ENCODE measurements around the gene CSMD2. TPM values are rescaled to one million over a fixed set of nuclear protein-coding genes. Genes with fewer than 3 reads are reported as not detected.

The CSMD2 gene
- total and polyA plus RNA-seq, 2 of the 4 experiments (the other 2 are of a cell fraction): under 0.01 to 0.36 TPM

DNA sequence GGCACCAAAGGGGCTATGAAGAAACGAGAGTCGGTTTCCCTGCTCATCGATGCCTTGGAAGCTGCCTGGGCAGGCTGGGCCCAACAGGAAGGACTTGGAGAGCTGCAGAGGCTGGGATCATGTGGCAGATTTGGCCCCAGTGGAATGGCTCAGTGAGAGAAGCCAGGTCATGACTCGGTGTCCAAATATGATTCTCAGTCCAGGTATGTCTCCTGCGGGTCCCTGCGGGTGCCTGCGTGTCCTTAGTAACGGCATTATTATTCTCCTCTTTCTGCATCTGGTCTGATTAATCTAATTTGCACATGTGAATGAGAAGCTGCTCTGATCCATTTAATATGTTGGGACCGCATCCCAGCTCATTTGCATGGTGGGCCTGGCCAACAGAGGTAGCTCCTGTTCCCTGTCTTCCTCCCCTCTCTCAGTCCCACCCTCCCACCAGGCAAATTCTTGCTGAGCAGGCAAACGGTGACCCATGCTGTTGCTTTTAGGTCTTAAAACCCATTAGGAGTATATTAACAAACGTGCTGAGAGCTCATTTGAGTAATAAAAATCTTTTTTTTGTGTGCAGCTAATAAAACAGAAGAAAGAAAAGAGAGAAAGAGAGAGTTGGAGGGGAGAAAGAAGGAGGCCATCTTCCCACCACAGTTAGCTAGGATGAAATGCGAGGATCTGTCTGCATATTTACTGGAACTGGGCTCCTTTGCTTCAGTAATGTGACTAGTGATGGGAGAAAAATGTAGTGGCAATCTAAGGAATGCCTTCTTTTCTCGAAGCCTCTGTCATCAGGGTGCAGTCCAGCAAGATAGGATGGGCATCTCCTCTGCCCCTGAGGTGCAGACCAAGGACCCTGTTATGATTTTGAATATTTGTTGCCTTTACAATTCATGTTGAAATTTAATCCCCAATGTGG, 167.6 kb downstream of the CSMD2 start:
- H4K8ac ChIP-seq (ENCODE audit: low read depth in 2 of 2, low read length in 2 of 2): no peak overlapping the region
- no peaks in the 10 kb centered on the region for H4K20me1 ChIP-seq (ENCODE audit: insufficient read depth, low read length)
- no peaks in the 10 kb centered on the region for H3K27me3 ChIP-seq (ENCODE audit: control insufficient read depth, insufficient read depth, low read length)
- intact Hi-C loops (cut with micrococcal nuclease) (no loop called here), dilution Hi-C loops (cut with HindIII; ENCODE audit: low sequenced_read_pairs, unreplicated experiment) (no loop called here), in situ Hi-C loops (cut with MboI; ENCODE audit: low sequenced_read_pairs) (no loop called here)
- ATAC-seq (ENCODE audit: low read depth) (no peak; the same call in 1 of the 2 replicates), DNase-seq (no peak)
- H2BK120ac ChIP-seq (ENCODE audit: low read depth, low read length): no peak overlapping the region
- no peak overlapping the region for H3K4me3 ChIP-seq (ENCODE audit: insufficient read depth, low read depth, low read length)
- no peak overlapping the region for H2AK9ac ChIP-seq (replicated peaks; ENCODE audit: low read depth, low read length, poor library complexity)
- peaks cover 15% of the 10 kb centered on the region; the same call in 1 of the 2 replicates for H3K9me3 ChIP-seq (ENCODE audit: control insufficient read depth, insufficient read depth, low read length)
- ChIA-PET POLR2A (ENCODE audit: unreplicated experiment) (no interaction called here), CTCF (no interaction called here)
- H3K9ac ChIP-seq (ENCODE audit: low read depth, low read length): no peak overlapping the region
- no peak overlapping the region for H2AFZ ChIP-seq (replicated peaks; ENCODE audit: low read length, poor library complexity)
- no peak overlapping the region for H2BK5ac ChIP-seq (ENCODE audit: low read depth, low read length, poor library complexity, severe bottlenecking)
- H3K36me3 ChIP-seq (ENCODE audit: control insufficient read depth, insufficient read depth, low read length): no peaks in the 10 kb centered on the region
- no peak overlapping the region for H4K5ac ChIP-seq (ENCODE audit: low read depth, low read length)
- no peaks in the 10 kb centered on the region for H3K9me1 ChIP-seq (ENCODE audit: insufficient read depth, low read length)
- H3K27ac ChIP-seq (ENCODE audit: insufficient read depth, low read length): no peak overlapping the region
- H3K4me1 ChIP-seq (ENCODE audit: control insufficient read depth, insufficient read depth, low read length): no peaks in the 10 kb centered on the region
- no peak overlapping the region for H2AK5ac ChIP-seq (ENCODE audit: low read depth, low read length)
- H4K91ac ChIP-seq (ENCODE audit: insufficient read depth, low read depth, low read length): no peak overlapping the region
- no peak overlapping the region for H3K4me2 ChIP-seq (ENCODE audit: low read depth, low read length)
- no peaks in the 10 kb centered on the region for H3K79me1 ChIP-seq (ENCODE audit: low read depth in 1 of 2, low read length in 2 of 2)
- TF ChIP-seq, protein P1, sequence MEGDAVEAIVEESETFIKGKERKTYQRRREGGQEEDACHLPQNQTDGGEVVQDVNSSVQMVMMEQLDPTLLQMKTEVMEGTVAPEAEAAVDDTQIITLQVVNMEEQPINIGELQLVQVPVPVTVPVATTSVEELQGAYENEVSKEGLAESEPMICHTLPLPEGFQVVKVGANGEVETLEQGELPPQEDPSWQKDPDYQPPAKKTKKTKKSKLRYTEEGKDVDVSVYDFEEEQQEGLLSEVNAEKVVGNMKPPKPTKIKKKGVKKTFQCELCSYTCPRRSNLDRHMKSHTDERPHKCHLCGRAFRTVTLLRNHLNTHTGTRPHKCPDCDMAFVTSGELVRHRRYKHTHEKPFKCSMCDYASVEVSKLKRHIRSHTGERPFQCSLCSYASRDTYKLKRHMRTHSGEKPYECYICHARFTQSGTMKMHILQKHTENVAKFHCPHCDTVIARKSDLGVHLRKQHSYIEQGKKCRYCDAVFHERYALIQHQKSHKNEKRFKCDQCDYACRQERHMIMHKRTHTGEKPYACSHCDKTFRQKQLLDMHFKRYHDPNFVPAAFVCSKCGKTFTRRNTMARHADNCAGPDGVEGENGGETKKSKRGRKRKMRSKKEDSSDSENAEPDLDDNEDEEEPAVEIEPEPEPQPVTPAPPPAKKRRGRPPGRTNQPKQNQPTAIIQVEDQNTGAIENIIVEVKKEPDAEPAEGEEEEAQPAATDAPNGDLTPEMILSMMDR (conservative IDR thresholded peaks at IDR 0.05; ENCODE audit: low read depth, low read length): no peak
- no peak for TF ChIP-seq NFE2L2 (IDR thresholded peaks at IDR 0.05; ENCODE audit: low read depth, low read length)
- TF ChIP-seq CEBPB (IDR thresholded peaks at IDR 0.05; ENCODE audit: low read depth, low read length): no peak
- TF ChIP-seq MAZ (IDR thresholded peaks at IDR 0.05; ENCODE audit: borderline replicate concordance, low read depth, low read length): no peak
- TF ChIP-seq CHD1 (IDR thresholded peaks at IDR 0.05; ENCODE audit: low read depth, low read length): no peak
- TF ChIP-seq RAD21 (IDR thresholded peaks at IDR 0.05; ENCODE audit: low read length): no peak
- TF ChIP-seq, protein P2, sequence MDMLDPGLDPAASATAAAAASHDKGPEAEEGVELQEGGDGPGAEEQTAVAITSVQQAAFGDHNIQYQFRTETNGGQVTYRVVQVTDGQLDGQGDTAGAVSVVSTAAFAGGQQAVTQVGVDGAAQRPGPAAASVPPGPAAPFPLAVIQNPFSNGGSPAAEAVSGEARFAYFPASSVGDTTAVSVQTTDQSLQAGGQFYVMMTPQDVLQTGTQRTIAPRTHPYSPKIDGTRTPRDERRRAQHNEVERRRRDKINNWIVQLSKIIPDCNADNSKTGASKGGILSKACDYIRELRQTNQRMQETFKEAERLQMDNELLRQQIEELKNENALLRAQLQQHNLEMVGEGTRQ (IDR thresholded peaks at IDR 0.05; ENCODE audit: low read depth, low read length): no peak
- TF ChIP-seq BHLHE40 (IDR thresholded peaks at IDR 0.05; ENCODE audit: low read depth, low read length): no peak
- TF ChIP-seq MAFK (IDR thresholded peaks at IDR 0.05; ENCODE audit: low read depth, low read length): no peak
- TF ChIP-seq RCOR1 (IDR thresholded peaks at IDR 0.05; ENCODE audit: insufficient replicate concordance, low read length): no peak
- TF ChIP-seq, protein P3, sequence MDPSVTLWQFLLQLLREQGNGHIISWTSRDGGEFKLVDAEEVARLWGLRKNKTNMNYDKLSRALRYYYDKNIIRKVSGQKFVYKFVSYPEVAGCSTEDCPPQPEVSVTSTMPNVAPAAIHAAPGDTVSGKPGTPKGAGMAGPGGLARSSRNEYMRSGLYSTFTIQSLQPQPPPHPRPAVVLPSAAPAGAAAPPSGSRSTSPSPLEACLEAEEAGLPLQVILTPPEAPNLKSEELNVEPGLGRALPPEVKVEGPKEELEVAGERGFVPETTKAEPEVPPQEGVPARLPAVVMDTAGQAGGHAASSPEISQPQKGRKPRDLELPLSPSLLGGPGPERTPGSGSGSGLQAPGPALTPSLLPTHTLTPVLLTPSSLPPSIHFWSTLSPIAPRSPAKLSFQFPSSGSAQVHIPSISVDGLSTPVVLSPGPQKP (IDR thresholded peaks at IDR 0.05; ENCODE audit: borderline replicate concordance, low read depth, low read length): no peak
- no peak for TF ChIP-seq RFX5 (IDR thresholded peaks at IDR 0.05; ENCODE audit: low read depth, low read length)
- TF ChIP-seq SMC3 (IDR thresholded peaks at IDR 0.05; ENCODE audit: low read depth, low read length): no peak
- H2BK15ac ChIP-seq (ENCODE audit: low read depth, low read length): no peak overlapping the region
- H2BK20ac ChIP-seq (ENCODE audit: low read depth, low read length): no peak overlapping the region
- no peak overlapping the region for H3K23ac ChIP-seq (ENCODE audit: low read depth, low read length)
- H3K14ac ChIP-seq (replicated peaks; ENCODE audit: low read depth, low read length): no peak overlapping the region
- H3K4ac ChIP-seq (ENCODE audit: low read depth, low read length): no peak overlapping the region
- BruUV-seq (replicated peaks): no TSS peak
- H3K56ac ChIP-seq (ENCODE audit: extremely low read depth, insufficient read depth, low read length): no peak overlapping the region
- no peak overlapping the region for H3K18ac ChIP-seq (ENCODE audit: low read depth, low read length)
- WGBS, 2 experiments (ENCODE audit: extremely low coverage in 2 of 2, insufficient read length in 1 of 2): 46% methylated on average over 4 of the region's 13 CpGs; no CpG with 5 or more reads in 1 of the 2 experiments
